ENCODE data around the gene PACS2.

DNA sequence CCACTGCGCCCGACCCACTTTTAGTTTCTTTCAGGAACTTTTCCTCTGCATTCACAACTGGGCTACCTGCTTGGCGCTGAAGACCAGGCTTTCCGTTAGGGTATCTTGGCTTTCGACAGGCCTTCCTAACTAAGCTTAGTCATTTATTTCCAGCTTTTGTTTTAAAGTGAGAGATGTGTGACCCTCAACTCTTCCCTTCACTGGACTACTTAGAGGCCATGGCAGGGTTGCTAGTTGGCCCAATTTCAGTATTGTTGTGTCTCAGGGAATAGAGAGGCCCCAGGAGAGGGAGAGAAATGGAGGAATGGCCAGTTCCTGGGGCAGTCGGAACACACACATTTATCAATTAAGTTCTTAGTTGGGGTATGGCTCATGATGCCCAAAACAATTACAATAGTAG lies 115.5 kb downstream of the PACS2 start:
- TF ChIP-seq, protein P1, sequence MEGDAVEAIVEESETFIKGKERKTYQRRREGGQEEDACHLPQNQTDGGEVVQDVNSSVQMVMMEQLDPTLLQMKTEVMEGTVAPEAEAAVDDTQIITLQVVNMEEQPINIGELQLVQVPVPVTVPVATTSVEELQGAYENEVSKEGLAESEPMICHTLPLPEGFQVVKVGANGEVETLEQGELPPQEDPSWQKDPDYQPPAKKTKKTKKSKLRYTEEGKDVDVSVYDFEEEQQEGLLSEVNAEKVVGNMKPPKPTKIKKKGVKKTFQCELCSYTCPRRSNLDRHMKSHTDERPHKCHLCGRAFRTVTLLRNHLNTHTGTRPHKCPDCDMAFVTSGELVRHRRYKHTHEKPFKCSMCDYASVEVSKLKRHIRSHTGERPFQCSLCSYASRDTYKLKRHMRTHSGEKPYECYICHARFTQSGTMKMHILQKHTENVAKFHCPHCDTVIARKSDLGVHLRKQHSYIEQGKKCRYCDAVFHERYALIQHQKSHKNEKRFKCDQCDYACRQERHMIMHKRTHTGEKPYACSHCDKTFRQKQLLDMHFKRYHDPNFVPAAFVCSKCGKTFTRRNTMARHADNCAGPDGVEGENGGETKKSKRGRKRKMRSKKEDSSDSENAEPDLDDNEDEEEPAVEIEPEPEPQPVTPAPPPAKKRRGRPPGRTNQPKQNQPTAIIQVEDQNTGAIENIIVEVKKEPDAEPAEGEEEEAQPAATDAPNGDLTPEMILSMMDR (IDR thresholded peaks at IDR 0.05) = no peak
- TF ChIP-seq POLR2A (IDR thresholded peaks at IDR 0.05) = no peak
